ENCODE results near the gene NAV3.

- no peak for TF ChIP-seq ARNT (IDR thresholded peaks at IDR 0.05)
- no peak for TF ChIP-seq BHLHE40 (IDR thresholded peaks at IDR 0.05; ENCODE audit: borderline replicate concordance)
- no peak for TF ChIP-seq FOXK2 (IDR thresholded peaks at IDR 0.05)
- no peak for TF ChIP-seq ELF4 (IDR thresholded peaks at IDR 0.05)
- no peak for TF ChIP-seq SUZ12 (IDR thresholded peaks at IDR 0.05)
- no peak for TF ChIP-seq ZNF384 (IDR thresholded peaks at IDR 0.05)
- TF ChIP-seq L3MBTL2 (conservative IDR thresholded peaks at IDR 0.05), result no peak
- no peak for TF ChIP-seq TARDBP (IDR thresholded peaks at IDR 0.05)
- no peak for TF ChIP-seq NFRKB (IDR thresholded peaks at IDR 0.05)
- TF ChIP-seq SP1 (IDR thresholded peaks at IDR 0.05), result no peak
- TF ChIP-seq HDGF (IDR thresholded peaks at IDR 0.05; ENCODE audit: borderline replicate concordance), result no peak
- no peak for TF ChIP-seq FOXA1 (IDR thresholded peaks at IDR 0.05)
- no peak for TF ChIP-seq PKNOX1 (IDR thresholded peaks at IDR 0.05)
- no peak for TF ChIP-seq FOXM1 (IDR thresholded peaks at IDR 0.05; ENCODE audit: borderline replicate concordance)
Observed at GRCh38 chr12:78226763-78227162, 396.1 kb downstream of the NAV3 start.

Data from HEK293T (cell line).